ENCODE data around the gene IGSF22.

Gene IGSF22

GRCh38 chr11:18769802-18770456 is 43.9 kb upstream of the IGSF22 start:
- TF ChIP-seq CTCF (IDR thresholded peaks at IDR 0.05), result no peak
- Histone ChIP-seq H3K27ac (peak overlapping the region in 1 of 2 donors; percentile 11), H3K4me3 (no peak overlapping the region)
- no peak for DNase-seq (ENCODE audit: low spot score)

GRCh38 chr11:18768978-18769377 is 43.0 kb upstream of the IGSF22 start:
- Histone ChIP-seq H3K27ac (no peak overlapping the region), H3K4me3 (no peak overlapping the region)
- TF ChIP-seq CTCF (IDR thresholded peaks at IDR 0.05), result no peak
- DNase-seq (ENCODE audit: low spot score), result no peak

GRCh38 chr11:18768472-18768901 is 42.5 kb upstream of the IGSF22 start:
- Histone ChIP-seq H3K27ac (no peak overlapping the region), H3K4me3 (no peak overlapping the region)
- TF ChIP-seq CTCF (IDR thresholded peaks at IDR 0.05), result no peak
- DNase-seq (ENCODE audit: low spot score), result no peak

GRCh38 chr11:18766015-18766414 is 40.0 kb upstream of the IGSF22 start:
- no peak for DNase-seq (ENCODE audit: low spot score)
- TF ChIP-seq CTCF (IDR thresholded peaks at IDR 0.05), result no peak
- H3K27ac ChIP-seq, result no peak overlapping the region

GRCh38 chr11:18765554-18765953 is 39.6 kb upstream of the IGSF22 start:
- H3K4me3 ChIP-seq, result no peak overlapping the region
- DNase-seq (ENCODE audit: low spot score), result no peak
- no peak for TF ChIP-seq CTCF (IDR thresholded peaks at IDR 0.05)
- no peak overlapping the region for H3K27ac ChIP-seq

More at GRCh38 chr11:18766015-18766414, 40.0 kb upstream of the IGSF22 start:
- no peak overlapping the region for H3K4me3 ChIP-seq

GRCh38 chr11:18761741-18762140 is 35.8 kb upstream of the IGSF22 start:
- TF ChIP-seq CTCF (IDR thresholded peaks at IDR 0.05), result no peak
- Histone ChIP-seq H3K4me3 (no peak overlapping the region), H3K27ac (no peak overlapping the region)
- DNase-seq (ENCODE audit: low spot score), result no peak

GRCh38 chr11:18761144-18761543 is 35.2 kb upstream of the IGSF22 start:
- no peak for TF ChIP-seq CTCF (IDR thresholded peaks at IDR 0.05)
- H3K27ac ChIP-seq, result no peak overlapping the region
- DNase-seq (ENCODE audit: low spot score), result no peak
- H3K4me3 ChIP-seq, result no peak overlapping the region

Data from coronary artery (tissue), 2 donors.